Subcutaneous abdominal adipose tissue (tissue), 5 donors: ENCODE data around the gene CDA.
A peak's percentile ranks its signal among the peaks of the same experiment; 100 is the strongest.

Experiments used
- H3K27ac ChIP-seq: one replicate; pipeline ENCODE4 v1.7.0; 2013; ENCODE audit warnings: low read depth, mild to moderate bottlenecking, inconsistent platforms, low read length, moderate library complexity
- H3K27me3 ChIP-seq, 5 donors: one replicate each; pipeline ENCODE4 v1.7.0; 2013; ENCODE audit warnings: low read length in 5 of 5, inconsistent platforms in 1 of 5; ENCODE audit not compliant: control insufficient read depth in 5 of 5, insufficient read depth in 4 of 5
- H3K36me3 ChIP-seq, 5 donors: one replicate each; pipeline ENCODE4 v1.7.0; 2013; ENCODE audit warnings: low read length in 5 of 5; ENCODE audit not compliant: control insufficient read depth in 5 of 5, insufficient read depth in 5 of 5
- H3K4me1 ChIP-seq, 5 donors: one replicate each; pipeline ENCODE4 v1.7.0; 2013; ENCODE audit warnings: low read length in 5 of 5, mild to moderate bottlenecking in 3 of 5, moderate library complexity in 1 of 5; ENCODE audit not compliant: control insufficient read depth in 5 of 5, insufficient read depth in 5 of 5
- H3K4me3 ChIP-seq, 5 donors: one replicate each; pipeline ENCODE4 v1.7.0; 2013; ENCODE audit warnings: low read length in 5 of 5, low read depth in 1 of 5
- H3K9ac ChIP-seq, 5 donors: one replicate each; pipeline ENCODE4 v1.7.0; 2013; ENCODE audit warnings: low read length in 5 of 5, mild to moderate bottlenecking in 4 of 5, moderate library complexity in 3 of 5
- H3K9me3 ChIP-seq, 5 donors: one replicate each; pipeline ENCODE4 v1.7.0; 2013; ENCODE audit warnings: low read length in 5 of 5; ENCODE audit not compliant: control insufficient read depth in 5 of 5
- donor health status: healthy.
- donor health status: healthy.
- donor health status: healthy.
- donor health status: healthy.
- donor health status: healthy.

Gene CDA

GRCh38 chr1:20584890-20585289 lies 4.0 kb upstream of the CDA start:
- H3K27me3 ChIP-seq = peaks cover 0 to 24% (median 21%) of the 10 kb centered on the region in 5 donors

GRCh38 chr1:20586953-20587660 lies 1.8 kb upstream of the CDA start:
- H3K4me1 ChIP-seq = peaks cover 9 to 28% (median 22%) of the 10 kb centered on the region in 5 donors
- H3K36me3 ChIP-seq = no peaks in the 10 kb centered on the region
- H3K9me3 ChIP-seq = peaks cover 0 to 3% (median 0%) of the 10 kb centered on the region in 5 donors
- no peak overlapping the region for H3K4me3 ChIP-seq
- no peak overlapping the region for H3K9ac ChIP-seq
- H3K27me3 ChIP-seq = peaks cover 0 to 30% (median 23%) of the 10 kb centered on the region in 5 donors
- H3K27ac ChIP-seq = no peak overlapping the region

More at GRCh38 chr1:20584890-20585289, 4.0 kb upstream of the CDA start:
- Histone ChIP-seq H3K36me3 (no peaks in the 10 kb centered on the region), H3K27ac (no peak overlapping the region), H3K4me1 (peaks cover 5 to 19% (median 13%) of the 10 kb centered on the region in 5 donors), H3K9ac (no peak overlapping the region), H3K4me3 (no peak overlapping the region), H3K9me3 (peaks cover 0 to 3% (median 0%) of the 10 kb centered on the region in 5 donors)

GRCh38 chr1:20587661-20588053 lies 1.2 kb upstream of the CDA start:
- H3K4me3 ChIP-seq = no peak overlapping the region
- no peak overlapping the region for H3K27ac ChIP-seq
- H3K4me1 ChIP-seq = peaks cover 9 to 28% (median 22%) of the 10 kb centered on the region in 5 donors
- H3K9ac ChIP-seq = no peak overlapping the region
- peaks cover 0 to 30% (median 23%) of the 10 kb centered on the region in 5 donors for H3K27me3 ChIP-seq
- H3K36me3 ChIP-seq = no peaks in the 10 kb centered on the region
- peaks cover 0 to 3% (median 0%) of the 10 kb centered on the region in 5 donors for H3K9me3 ChIP-seq

- Histone ChIP-seq H3K4me1 (peaks cover 9 to 28% (median 22%) of the 10 kb centered on the region in 5 donors), H3K27me3 (peaks cover 6 to 30% (median 26%) of the 10 kb centered on the region in 5 donors), H3K9me3 (peaks cover 0 to 3% (median 0%) of the 10 kb centered on the region in 5 donors), H3K9ac (peak overlapping the region in 3 of 5 donors; percentile 12 to 56 (median 26)), H3K36me3 (no peaks in the 10 kb centered on the region), H3K27ac (no peak overlapping the region), H3K4me3 (peak overlapping the region; percentile 1 to 57 (median 45))
Observed at GRCh38 chr1:20589331-20590278, 708 bp downstream of the CDA start.

- no peak overlapping the region for H3K27ac ChIP-seq
Observed at GRCh38 chr1:20590306-20590777, 1.4 kb downstream of the CDA start.

GRCh38 chr1:20593756-20594155 lies 4.9 kb downstream of the CDA start:
- Histone ChIP-seq H3K9me3 (no peaks in the 10 kb centered on the region), H3K9ac (no peak overlapping the region), H3K4me1 (peaks cover 9 to 31% (median 28%) of the 10 kb centered on the region in 5 donors), H3K27me3 (peaks cover 6 to 16% (median 16%) of the 10 kb centered on the region in 5 donors), H3K36me3 (no peaks in the 10 kb centered on the region), H3K4me3 (no peak overlapping the region), H3K27ac (no peak overlapping the region)

More at GRCh38 chr1:20590306-20590777, 1.4 kb downstream of the CDA start:
- H3K4me3 ChIP-seq = no peak overlapping the region
- no peaks in the 10 kb centered on the region for H3K36me3 ChIP-seq
- H3K4me1 ChIP-seq = peaks cover 9 to 28% (median 22%) of the 10 kb centered on the region in 5 donors
- peaks cover 0 to 3% (median 0%) of the 10 kb centered on the region in 5 donors for H3K9me3 ChIP-seq
- peak overlapping the region in 2 of 5 donors; percentile 6 to 27 for H3K9ac ChIP-seq
- H3K27me3 ChIP-seq = peaks cover 6 to 30% (median 23%) of the 10 kb centered on the region in 5 donors

- no peaks in the 10 kb centered on the region for H3K36me3 ChIP-seq
- no peaks in the 10 kb centered on the region for H3K9me3 ChIP-seq
- H3K27me3 ChIP-seq = peaks cover 4 to 9% (median 6%) of the 10 kb centered on the region in 5 donors
- H3K4me3 ChIP-seq = no peak overlapping the region
- no peak overlapping the region for H3K9ac ChIP-seq
- H3K4me1 ChIP-seq = peaks cover 4 to 21% (median 18%) of the 10 kb centered on the region in 5 donors
- H3K27ac ChIP-seq = no peak overlapping the region
Observed at GRCh38 chr1:20594746-20595145, 5.8 kb downstream of the CDA start.

GRCh38 chr1:20596106-20596505 lies 7.2 kb downstream of the CDA start:
- no peak overlapping the region for H3K9ac ChIP-seq
- H3K27me3 ChIP-seq = peaks cover 2 to 6% (median 4%) of the 10 kb centered on the region in 5 donors
- H3K36me3 ChIP-seq = no peaks in the 10 kb centered on the region
- H3K9me3 ChIP-seq = no peaks in the 10 kb centered on the region
- peaks cover 0 to 11% (median 7%) of the 10 kb centered on the region in 5 donors for H3K4me1 ChIP-seq
- H3K4me3 ChIP-seq = no peak overlapping the region
- H3K27ac ChIP-seq = no peak overlapping the region

GRCh38 chr1:20597650-20598049 lies 8.8 kb downstream of the CDA start:
- Histone ChIP-seq H3K4me1 (peaks cover 0 to 11% (median 7%) of the 10 kb centered on the region in 5 donors), H3K4me3 (no peak overlapping the region), H3K27me3 (peaks cover 0 to 6% (median 2%) of the 10 kb centered on the region in 5 donors), H3K27ac (no peak overlapping the region), H3K9ac (no peak overlapping the region), H3K36me3 (no peaks in the 10 kb centered on the region), H3K9me3 (no peaks in the 10 kb centered on the region)
